Measurements from ENCODE around the gene XYLT1. TPM values are rescaled to one million over a fixed set of nuclear protein-coding genes. Genes with fewer than 3 reads are reported as not detected.

XYLT1 gene
- total and polyA plus RNA-seq, 5 donors: 2.5 to 37.8 (median 11.7) TPM

DNA sequence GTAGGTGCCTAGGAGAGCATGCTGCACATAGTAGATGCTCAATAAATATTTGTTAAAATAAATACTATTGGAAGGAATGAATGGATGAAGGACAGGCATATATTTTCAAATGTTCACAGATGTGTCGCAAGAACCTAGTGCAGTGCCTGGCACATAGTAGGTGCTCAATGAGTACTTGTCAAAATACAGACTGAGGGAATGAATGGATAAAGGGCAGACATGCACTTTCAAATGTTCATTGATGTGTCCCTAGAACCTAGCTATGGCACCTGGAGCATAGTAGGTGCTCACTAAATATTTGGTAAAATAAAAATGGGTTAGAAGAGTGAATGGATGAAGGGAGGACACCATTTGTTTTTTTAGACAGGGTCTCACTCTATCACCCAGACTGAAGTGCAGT lies 26.1 kb downstream of the XYLT1 start:
- 100% methylated on average over 1 of the region's 1 CpG for WGBS
- no peak for DNase-seq
- no peaks in the 10 kb centered on the region for H3K9me3 ChIP-seq (ENCODE audit: control insufficient read depth, low read length)
- no peak overlapping the region for H3K27ac ChIP-seq (ENCODE audit: low read length)
- ATAC-seq: no peak
- H3K4me3 ChIP-seq (ENCODE audit: low read length): no peak overlapping the region
- H3K27me3 ChIP-seq (ENCODE audit: control insufficient read depth, insufficient read depth): no peaks in the 10 kb centered on the region
- peaks cover 3% of the 10 kb centered on the region for H3K4me1 ChIP-seq (ENCODE audit: control insufficient read depth, insufficient read depth, low read length)
- intact Hi-C loops (cut with DNase I): no loop called here

DNA sequence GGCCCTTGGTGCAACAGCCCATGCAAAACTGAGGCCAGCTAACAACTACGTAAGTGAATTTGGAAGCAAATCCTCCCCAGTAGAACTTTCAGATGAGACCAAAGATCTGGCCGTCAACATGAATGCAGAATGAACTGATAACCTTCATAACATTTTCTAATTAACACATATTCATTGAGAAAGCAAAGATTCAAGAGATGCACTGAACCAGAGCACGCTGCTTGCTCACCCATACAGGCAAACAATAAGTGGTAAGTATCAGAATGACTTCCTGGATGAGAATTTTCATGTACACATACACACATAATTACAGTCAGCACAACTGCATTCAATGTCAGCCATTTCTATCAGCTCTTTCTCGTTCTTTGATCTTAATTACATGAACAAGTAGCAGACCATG lies 30.6 kb downstream of the XYLT1 start:
- Histone ChIP-seq H3K27ac (ENCODE audit: low read length) (no peak overlapping the region), H3K27me3 (ENCODE audit: control insufficient read depth, insufficient read depth) (no peaks in the 10 kb centered on the region), H3K4me1 (ENCODE audit: control insufficient read depth, insufficient read depth, low read length) (peaks cover 11% of the 10 kb centered on the region), H3K9me3 (ENCODE audit: control insufficient read depth, low read length) (no peaks in the 10 kb centered on the region), H3K4me3 (ENCODE audit: low read length) (no peak overlapping the region)
- DNase-seq: no peak
- WGBS: 81% methylated on average over 4 of the region's 4 CpGs
- ATAC-seq: no peak
- intact Hi-C loops (cut with DNase I): no loop called here

GRCh38 chr16:17439580-17439979 lies 31.2 kb downstream of the XYLT1 start:
- H3K27ac ChIP-seq (ENCODE audit: low read length): no peak overlapping the region
- H3K9me3 ChIP-seq (ENCODE audit: control insufficient read depth, low read length): no peaks in the 10 kb centered on the region
- no peak overlapping the region for H3K4me3 ChIP-seq (ENCODE audit: low read length)
- ATAC-seq (no peak), DNase-seq (no peak)
- H3K27me3 ChIP-seq (ENCODE audit: control insufficient read depth, insufficient read depth): no peaks in the 10 kb centered on the region
- intact Hi-C loops (cut with DNase I): loop anchor here in 1 of 4 donors (10.0 kb wide), 1 partner anchor 65 kb away; no protein-coding TSS in a partner anchor
- WGBS: 77% methylated on average over 3 of the region's 3 CpGs
- peaks cover 11% of the 10 kb centered on the region for H3K4me1 ChIP-seq (ENCODE audit: control insufficient read depth, insufficient read depth, low read length)

GRCh38 chr16:17437981-17438380 lies 32.8 kb downstream of the XYLT1 start:
- DNase-seq (no peak), ATAC-seq (no peak)
- WGBS: 79% methylated on average over 5 of the region's 5 CpGs
- Histone ChIP-seq H3K27ac (ENCODE audit: low read length) (no peak overlapping the region), H3K4me3 (ENCODE audit: low read length) (no peak overlapping the region), H3K4me1 (ENCODE audit: control insufficient read depth, insufficient read depth, low read length) (peaks cover 12% of the 10 kb centered on the region), H3K9me3 (ENCODE audit: control insufficient read depth, low read length) (no peaks in the 10 kb centered on the region), H3K27me3 (ENCODE audit: control insufficient read depth, insufficient read depth) (no peaks in the 10 kb centered on the region)
- intact Hi-C loops (cut with DNase I): loop anchor here in 1 of 4 donors (10.0 kb wide), 1 partner anchor 63 kb away; no protein-coding TSS in a partner anchor

DNA sequence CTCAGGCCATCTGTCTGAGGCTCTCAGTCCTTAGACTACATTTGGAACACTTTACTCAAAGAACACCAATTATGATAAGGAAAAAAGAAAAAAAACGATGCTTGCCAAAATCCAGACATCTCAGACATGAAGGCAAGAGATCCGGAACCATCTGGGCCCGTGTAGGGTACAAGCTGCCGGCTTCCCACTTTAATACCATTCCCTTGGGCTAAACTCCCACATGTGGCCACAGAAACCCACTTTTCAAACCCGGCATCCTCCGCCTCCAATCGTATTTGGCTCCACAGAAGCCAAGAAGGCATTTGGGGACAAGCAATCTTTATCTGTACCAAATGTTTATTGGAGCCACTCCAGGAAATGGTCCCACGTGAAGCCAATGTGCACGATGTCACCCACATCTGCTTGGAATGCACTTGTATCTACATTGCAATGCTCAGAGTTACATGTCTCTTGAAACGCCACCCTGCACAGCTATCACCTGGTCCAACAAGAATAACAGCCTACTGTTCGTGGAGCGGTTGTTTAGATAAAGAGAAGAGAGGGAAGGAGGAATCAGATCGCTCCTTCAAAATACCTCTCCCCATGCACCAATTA lies 33.5 kb downstream of the XYLT1 start:
- H3K9me3 ChIP-seq (ENCODE audit: control insufficient read depth, low read length): no peaks in the 10 kb centered on the region
- 45% methylated on average over 13 of the region's 13 CpGs for WGBS
- intact Hi-C loops (cut with DNase I): loop anchor here in 1 of 4 donors (10.0 kb wide), 1 partner anchor 62 kb away; no protein-coding TSS in a partner anchor
- no peaks in the 10 kb centered on the region for H3K27me3 ChIP-seq (ENCODE audit: control insufficient read depth, insufficient read depth)
- no peak overlapping the region for H3K4me3 ChIP-seq (ENCODE audit: low read length)
- no peak for DNase-seq
- H3K27ac ChIP-seq (ENCODE audit: low read length): no peak overlapping the region
- peaks cover 12% of the 10 kb centered on the region for H3K4me1 ChIP-seq (ENCODE audit: control insufficient read depth, insufficient read depth, low read length)
- no peak for ATAC-seq

- Histone ChIP-seq H3K27me3 (ENCODE audit: control insufficient read depth, insufficient read depth) (no peaks in the 10 kb centered on the region), H3K4me3 (ENCODE audit: low read length) (no peak overlapping the region), H3K4me1 (ENCODE audit: control insufficient read depth, insufficient read depth, low read length) (peaks cover 12% of the 10 kb centered on the region), H3K27ac (ENCODE audit: low read length) (no peak overlapping the region), H3K9me3 (ENCODE audit: control insufficient read depth, low read length) (no peaks in the 10 kb centered on the region)
- no peak for DNase-seq
- ATAC-seq: no peak
- 74% methylated on average over 5 of the region's 5 CpGs for WGBS
- intact Hi-C loops (cut with DNase I): loop anchor here in 1 of 4 donors (10.0 kb wide), 1 partner anchor 61 kb away; no protein-coding TSS in a partner anchor
Observed at GRCh38 chr16:17435318-17435717, 35.4 kb downstream of the XYLT1 start.

GRCh38 chr16:17433577-17434451 lies 36.9 kb downstream of the XYLT1 start:
- Histone ChIP-seq H3K27me3 (ENCODE audit: control insufficient read depth, insufficient read depth) (no peaks in the 10 kb centered on the region), H3K4me3 (ENCODE audit: low read length) (no peak overlapping the region), H3K4me1 (ENCODE audit: control insufficient read depth, insufficient read depth, low read length) (peaks cover 12% of the 10 kb centered on the region), H3K27ac (ENCODE audit: low read length) (peak overlapping the region; percentile 59), H3K9me3 (ENCODE audit: control insufficient read depth, low read length) (no peaks in the 10 kb centered on the region)
- intact Hi-C loops (cut with DNase I): loop anchor here in 1 of 4 donors (10.0 kb wide), 1 partner anchor 59 kb away; no protein-coding TSS in a partner anchor
- WGBS: 48% methylated on average over 13 of the region's 13 CpGs
- ATAC-seq (peak; percentile 89 to 93), DNase-seq (peak; percentile 33 to 73 (median 69))

DNA sequence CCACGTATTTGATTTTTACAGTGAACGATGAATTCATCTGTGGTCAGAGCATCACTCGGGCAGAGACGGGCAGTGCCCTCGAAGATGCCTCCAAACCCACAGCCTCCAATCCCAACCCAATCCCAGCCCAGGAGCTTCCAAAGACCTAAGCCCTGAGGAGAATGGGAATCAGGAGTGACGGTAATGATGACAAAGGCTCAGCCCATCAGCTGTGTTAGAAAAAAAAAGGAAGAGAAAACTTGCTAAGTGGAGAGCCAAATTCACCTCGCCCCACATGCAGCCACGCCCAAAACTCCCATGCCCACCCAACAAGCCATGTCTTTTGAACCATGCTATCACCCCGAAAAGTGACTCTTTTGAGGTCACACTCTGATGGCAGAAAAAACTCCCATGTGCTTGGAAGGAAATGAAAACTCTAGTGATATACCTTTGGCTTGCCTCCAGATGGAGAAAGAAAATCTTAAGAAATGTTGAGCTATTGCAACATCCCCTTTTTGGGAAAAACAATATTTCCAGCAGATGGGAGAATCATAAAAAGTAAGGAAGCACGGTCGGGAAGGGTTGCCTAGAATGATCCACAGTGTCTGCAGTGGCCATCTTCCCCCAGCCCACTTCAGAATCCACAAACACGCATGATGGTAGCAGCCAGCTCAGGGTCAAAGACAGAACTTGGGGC lies 37.7 kb downstream of the XYLT1 start:
- intact Hi-C loops (cut with DNase I): loop anchor here in 1 of 4 donors (10.0 kb wide), 1 partner anchor 58 kb away; no protein-coding TSS in a partner anchor
- no peaks in the 10 kb centered on the region for H3K27me3 ChIP-seq (ENCODE audit: control insufficient read depth, insufficient read depth)
- H3K4me1 ChIP-seq (ENCODE audit: control insufficient read depth, insufficient read depth, low read length): peaks cover 12% of the 10 kb centered on the region
- WGBS: 66% methylated on average over 12 of the region's 12 CpGs
- H3K27ac ChIP-seq (ENCODE audit: low read length): peak overlapping the region; percentile 59
- H3K9me3 ChIP-seq (ENCODE audit: control insufficient read depth, low read length): no peaks in the 10 kb centered on the region
- H3K4me3 ChIP-seq (ENCODE audit: low read length): no peak overlapping the region
- peak in 1 of 3 donors; percentile 65 for DNase-seq
- peak; percentile 33 to 54 for ATAC-seq

GRCh38 chr16:17431968-17432625 lies 38.7 kb downstream of the XYLT1 start:
- Histone ChIP-seq H3K27me3 (ENCODE audit: control insufficient read depth, insufficient read depth) (no peaks in the 10 kb centered on the region), H3K9me3 (ENCODE audit: control insufficient read depth, low read length) (no peaks in the 10 kb centered on the region), H3K4me3 (ENCODE audit: low read length) (no peak overlapping the region), H3K27ac (ENCODE audit: low read length) (no peak overlapping the region), H3K4me1 (ENCODE audit: control insufficient read depth, insufficient read depth, low read length) (peaks cover 6% of the 10 kb centered on the region)
- no peak for DNase-seq
- WGBS: 84% methylated on average over 8 of the region's 8 CpGs
- no peak for ATAC-seq
- intact Hi-C loops (cut with DNase I): loop anchor here in 1 of 4 donors (10.0 kb wide), 1 partner anchor 57 kb away; no protein-coding TSS in a partner anchor

DNA sequence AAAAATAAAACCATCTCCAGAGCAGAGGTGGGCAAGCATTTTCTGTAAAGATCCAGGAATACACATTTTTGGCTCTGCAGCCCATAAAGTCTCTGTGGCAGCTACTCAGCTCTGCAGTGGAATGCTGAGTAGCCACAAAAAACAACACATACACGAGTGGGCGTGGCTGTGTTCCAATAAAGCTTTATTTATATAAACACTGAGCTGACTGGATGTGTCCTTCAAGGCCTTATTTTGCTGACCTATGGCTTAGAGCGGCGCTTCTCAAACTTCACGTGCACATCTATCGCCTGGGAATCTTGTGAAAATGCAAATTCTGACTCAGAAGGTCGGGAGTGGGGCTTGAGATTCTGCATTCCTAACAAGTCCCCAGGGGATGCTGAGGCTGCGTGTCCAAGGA lies 39.7 kb downstream of the XYLT1 start:
- WGBS: 86% methylated on average over 8 of the region's 8 CpGs
- H3K4me1 ChIP-seq (ENCODE audit: control insufficient read depth, insufficient read depth, low read length): peaks cover 1% of the 10 kb centered on the region
- ATAC-seq (no peak), DNase-seq (no peak)
- H3K27ac ChIP-seq (ENCODE audit: low read length): no peak overlapping the region
- H3K9me3 ChIP-seq (ENCODE audit: control insufficient read depth, low read length): no peaks in the 10 kb centered on the region
- no peaks in the 10 kb centered on the region for H3K27me3 ChIP-seq (ENCODE audit: control insufficient read depth, insufficient read depth)
- intact Hi-C loops (cut with DNase I): loop anchor here in 1 of 4 donors (10.0 kb wide), 1 partner anchor 56 kb away; no protein-coding TSS in a partner anchor
- H3K4me3 ChIP-seq (ENCODE audit: low read length): no peak overlapping the region
